ENCODE results near the gene LMO1.
A peak's percentile ranks its signal among the peaks of the same experiment; 100 is the strongest.

The LMO1 gene

GRCh38 chr11:8251616-8252295, 11.9 kb downstream of the LMO1 start:
- TF ChIP-seq CTCF (conservative IDR thresholded peaks at IDR 0.05; ENCODE audit: low read depth, low read length), result no peak

GRCh38 chr11:8250981-8251615, 12.6 kb downstream of the LMO1 start:
- no peak overlapping the region for H3K4me3 ChIP-seq (ENCODE audit: low read depth, low read length)

More at GRCh38 chr11:8251616-8252295, 11.9 kb downstream of the LMO1 start:
- no peak for DNase-seq (ENCODE audit: low read depth)
- H3K4me3 ChIP-seq (ENCODE audit: low read depth, low read length), result no peak overlapping the region

GRCh38 chr11:8250434-8250833, 13.2 kb downstream of the LMO1 start:
- no peak overlapping the region for H3K4me3 ChIP-seq (ENCODE audit: low read depth, low read length)
- no peak for TF ChIP-seq CTCF (conservative IDR thresholded peaks at IDR 0.05; ENCODE audit: low read depth, low read length)
- DNase-seq (ENCODE audit: low read depth), result no peak

More at GRCh38 chr11:8250981-8251615, 12.6 kb downstream of the LMO1 start:
- TF ChIP-seq CTCF (conservative IDR thresholded peaks at IDR 0.05; ENCODE audit: low read depth, low read length), result no peak
- DNase-seq (ENCODE audit: low read depth), result no peak

GRCh38 chr11:8249482-8249881, 14.2 kb downstream of the LMO1 start:
- no peak overlapping the region for H3K4me3 ChIP-seq (ENCODE audit: low read depth, low read length)
- no peak for DNase-seq (ENCODE audit: low read depth)
- TF ChIP-seq CTCF (conservative IDR thresholded peaks at IDR 0.05; ENCODE audit: low read depth, low read length), result no peak

- TF ChIP-seq CTCF (conservative IDR thresholded peaks at IDR 0.05; ENCODE audit: low read depth, low read length), result no peak
- DNase-seq (ENCODE audit: low read depth), result no peak
- no peak overlapping the region for H3K4me3 ChIP-seq (ENCODE audit: low read depth, low read length)
These were observed 14.9 kb downstream of the LMO1 start for GRCh38 chr11:8248786-8249185.

GRCh38 chr11:8247312-8247711, 16.4 kb downstream of the LMO1 start:
- H3K4me3 ChIP-seq (ENCODE audit: low read depth, low read length), result no peak overlapping the region
- peak; percentile 65 for TF ChIP-seq CTCF (conservative IDR thresholded peaks at IDR 0.05; ENCODE audit: low read depth, low read length)
- no peak for DNase-seq (ENCODE audit: low read depth)

GRCh38 chr11:8243458-8243857, 20.2 kb downstream of the LMO1 start:
- H3K4me3 ChIP-seq (ENCODE audit: low read depth, low read length), result no peak overlapping the region
- no peak for TF ChIP-seq CTCF (conservative IDR thresholded peaks at IDR 0.05; ENCODE audit: low read depth, low read length)
- DNase-seq (ENCODE audit: low read depth), result no peak

Measured in choroid plexus epithelial cell (primary cell).